GM21526 (cell line): ENCODE data around the gene GALNT18.

Experiments used
- ATAC-seq: cut with Tn5 transposase; IDR thresholded peaks from one replicate; pipeline ENCODE4 v1.9.1; 2021; ENCODE audit warnings: moderate library complexity; ENCODE audit not compliant: unreplicated experiment, low FRiP score

The GALNT18 gene

DNA sequence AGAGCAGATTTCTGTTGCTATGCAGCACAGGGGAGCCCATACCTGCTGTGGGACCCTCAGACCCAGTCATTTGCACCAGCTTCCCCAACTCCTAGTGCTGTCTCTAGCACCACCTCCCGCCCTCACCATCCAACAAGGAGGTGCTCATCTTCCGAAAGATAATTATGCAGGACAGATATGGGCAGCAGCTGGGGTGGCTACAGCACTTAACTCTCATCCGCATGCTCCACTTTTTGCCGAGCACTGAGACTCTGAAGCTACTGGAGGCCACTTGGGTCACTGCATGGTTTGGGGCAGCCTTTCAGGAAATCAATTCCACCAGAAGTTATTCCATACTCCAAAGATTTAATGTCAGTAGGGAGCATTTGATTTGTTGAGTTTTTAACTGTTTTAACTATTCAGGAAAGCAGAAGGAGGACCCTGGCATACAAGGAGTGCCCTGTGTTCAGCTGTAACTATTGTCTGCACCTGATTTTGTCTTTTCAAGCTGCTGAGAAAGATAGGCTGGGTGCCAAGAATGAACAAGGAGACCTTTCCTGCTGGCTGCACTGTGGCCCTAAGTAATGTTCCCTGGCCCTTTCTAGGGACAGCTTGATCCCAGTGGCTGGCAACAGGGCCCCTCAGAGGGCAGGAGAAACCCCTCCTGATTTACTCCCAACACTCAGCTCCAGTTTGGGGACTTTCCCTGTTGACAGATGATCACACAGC lies 201.5 kb downstream of the GALNT18 start:
- no peak for ATAC-seq

DNA sequence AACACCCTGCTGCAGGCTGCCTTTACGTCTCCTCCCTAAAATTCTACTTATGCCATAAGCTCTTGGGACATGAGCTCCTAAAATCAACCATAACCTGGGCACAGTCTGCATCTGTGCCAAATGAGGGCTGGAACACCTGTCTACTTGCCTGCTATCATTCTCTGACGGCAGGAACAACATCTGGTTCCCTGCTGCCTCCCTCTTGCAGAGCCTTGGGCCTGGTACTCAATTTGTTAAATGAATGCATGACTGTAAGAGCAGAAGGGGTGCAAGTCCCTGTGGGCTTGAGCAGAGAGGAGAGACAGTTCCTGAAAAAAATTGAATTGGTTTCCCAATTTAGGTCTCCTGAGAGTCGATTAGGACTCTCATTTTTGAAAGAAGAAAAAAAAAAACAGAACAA lies 202.1 kb downstream of the GALNT18 start:
- ATAC-seq, result no peak

DNA sequence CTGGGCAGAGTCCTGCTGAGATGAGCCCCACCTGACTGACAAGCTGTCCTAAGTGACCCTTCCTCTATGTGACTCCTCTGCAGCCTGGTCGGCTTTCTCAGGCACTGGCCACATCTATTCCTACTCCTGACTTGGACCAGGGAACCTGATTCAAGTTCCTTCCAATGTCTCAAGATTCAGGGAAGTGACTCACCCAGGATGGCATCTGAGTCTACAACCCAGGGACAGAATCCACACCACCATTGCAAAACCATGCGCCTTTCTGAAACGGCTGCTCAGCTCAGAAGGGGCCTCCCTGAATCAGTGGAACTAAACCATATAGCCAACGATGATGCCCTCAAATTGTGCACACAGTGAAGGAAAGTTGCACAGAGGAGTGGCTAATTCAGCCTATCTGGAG lies 204.9 kb downstream of the GALNT18 start:
- no peak for ATAC-seq

DNA sequence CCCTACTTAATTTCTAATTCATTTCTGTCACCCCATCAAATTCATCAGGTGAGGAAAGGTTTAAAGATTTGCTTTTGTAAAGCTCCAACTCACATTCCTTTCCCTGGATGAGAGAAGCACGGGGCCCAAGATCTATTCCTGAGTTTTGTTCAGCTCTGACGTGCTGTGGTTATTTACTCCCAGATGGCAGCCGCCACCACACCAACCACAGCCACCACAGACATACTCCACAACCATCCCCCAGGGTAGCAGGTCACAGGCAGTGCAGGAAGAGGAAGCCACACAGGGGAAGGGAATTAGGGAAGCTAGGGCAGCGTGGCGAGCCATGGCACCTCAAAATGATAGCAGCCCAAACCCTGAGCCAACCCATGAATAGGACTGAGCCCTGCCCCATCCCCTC lies 205.3 kb downstream of the GALNT18 start:
- no peak for ATAC-seq

DNA sequence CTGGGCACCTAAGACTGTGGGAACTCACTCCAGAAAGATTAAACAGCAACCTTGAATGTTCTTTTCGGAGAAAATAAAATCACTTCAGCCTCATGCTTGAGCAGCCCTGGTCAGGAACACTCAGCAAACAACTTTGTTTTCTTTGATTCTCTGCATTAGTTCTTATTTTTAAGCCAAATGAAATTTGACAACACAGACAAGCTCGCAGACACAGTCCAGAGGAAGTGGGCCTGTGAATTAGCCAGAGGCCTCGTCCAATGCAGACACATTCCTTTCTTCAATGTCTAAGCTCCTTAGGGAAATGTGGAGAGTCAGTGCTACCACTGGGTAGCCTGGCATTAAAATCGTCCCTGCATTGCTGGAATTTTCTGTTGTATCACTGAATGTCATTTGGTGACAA lies 205.9 kb downstream of the GALNT18 start:
- no peak for ATAC-seq

DNA sequence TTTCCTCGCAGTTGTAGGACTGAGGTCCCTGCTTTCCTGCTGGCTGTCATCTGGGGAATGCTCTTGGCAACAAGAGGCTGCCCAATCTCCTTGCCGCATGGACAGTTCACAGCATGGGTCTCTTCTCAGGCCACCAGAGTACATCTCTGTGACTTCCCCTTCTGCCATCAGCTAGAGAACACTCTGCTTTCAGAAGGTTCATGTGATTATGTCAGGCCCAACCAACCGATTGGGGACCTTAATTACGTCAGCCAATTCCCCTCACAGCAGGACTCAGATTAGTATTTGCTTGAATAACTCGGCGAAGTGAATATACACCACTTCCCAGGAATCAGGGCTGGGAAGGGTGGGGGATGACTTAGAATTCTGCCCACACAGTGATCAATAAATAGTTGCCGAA lies 206.8 kb downstream of the GALNT18 start:
- ATAC-seq, result no peak

DNA sequence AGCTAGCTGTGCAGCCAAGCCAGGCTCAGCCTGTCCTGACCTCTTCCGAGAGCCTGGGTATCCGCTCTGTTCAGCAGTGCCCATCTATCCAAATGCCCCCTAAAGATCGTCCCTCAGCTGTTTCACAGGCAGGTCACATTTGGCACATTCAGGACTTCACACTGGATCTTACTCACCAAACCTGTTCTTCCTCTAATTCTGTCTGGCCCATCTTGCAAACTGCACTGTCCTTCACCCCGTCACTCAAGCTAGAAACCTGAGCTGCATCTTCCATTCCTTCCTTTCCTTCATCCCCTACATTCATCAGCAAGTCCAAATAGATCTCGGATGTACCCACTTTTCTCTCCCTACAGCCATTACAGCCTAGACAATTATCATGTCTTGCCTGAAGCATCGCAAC lies 208.0 kb downstream of the GALNT18 start:
- no peak for ATAC-seq

DNA sequence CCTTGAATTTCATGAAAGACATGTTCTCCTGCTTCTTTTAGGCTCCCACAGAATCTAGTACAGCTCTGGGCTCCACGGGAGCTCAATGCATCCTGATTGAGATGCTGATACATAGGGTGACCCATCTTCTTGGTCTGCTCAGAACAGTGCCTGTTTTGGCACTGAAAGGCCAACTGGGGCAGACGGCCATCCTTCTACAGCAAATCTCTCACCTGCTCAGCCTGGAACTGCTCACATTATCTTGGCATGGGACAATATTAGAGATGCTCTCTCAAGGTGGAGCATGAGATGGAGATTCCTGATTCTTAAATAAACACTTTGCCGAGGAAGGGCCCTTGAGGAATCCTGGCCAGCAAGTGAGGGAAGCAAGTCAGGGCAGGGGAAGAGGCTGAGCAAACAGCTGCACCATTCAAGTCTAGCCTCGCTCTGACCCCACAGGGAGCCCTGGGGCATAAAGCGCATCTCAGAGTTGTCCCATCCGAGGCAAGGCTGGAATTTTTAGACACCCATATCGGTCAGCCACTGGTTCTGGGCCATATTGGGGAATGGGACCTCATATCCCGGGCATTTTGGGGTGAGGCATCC lies 210.3 kb downstream of the GALNT18 start:
- ATAC-seq, result no peak

DNA sequence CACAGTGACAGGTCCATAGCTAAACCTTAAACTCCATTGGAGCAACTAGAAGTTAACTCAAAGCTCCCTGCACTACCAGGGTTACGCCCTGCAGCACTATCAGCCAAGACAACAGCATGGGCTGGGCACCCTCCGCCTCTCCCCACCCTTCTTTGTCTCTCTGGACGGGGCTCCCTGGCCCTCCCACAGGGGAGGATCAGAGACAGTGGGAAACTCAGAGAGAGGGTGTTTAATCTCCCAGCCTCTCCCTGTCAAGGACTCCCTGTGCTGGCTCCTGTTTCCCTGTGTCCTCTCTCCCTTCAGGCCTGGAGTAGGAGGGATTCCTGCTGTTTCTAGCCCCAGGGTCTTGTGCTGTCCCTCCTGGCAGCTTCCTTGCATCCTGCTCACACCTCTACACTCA lies 211.9 kb downstream of the GALNT18 start:
- no peak for ATAC-seq

DNA sequence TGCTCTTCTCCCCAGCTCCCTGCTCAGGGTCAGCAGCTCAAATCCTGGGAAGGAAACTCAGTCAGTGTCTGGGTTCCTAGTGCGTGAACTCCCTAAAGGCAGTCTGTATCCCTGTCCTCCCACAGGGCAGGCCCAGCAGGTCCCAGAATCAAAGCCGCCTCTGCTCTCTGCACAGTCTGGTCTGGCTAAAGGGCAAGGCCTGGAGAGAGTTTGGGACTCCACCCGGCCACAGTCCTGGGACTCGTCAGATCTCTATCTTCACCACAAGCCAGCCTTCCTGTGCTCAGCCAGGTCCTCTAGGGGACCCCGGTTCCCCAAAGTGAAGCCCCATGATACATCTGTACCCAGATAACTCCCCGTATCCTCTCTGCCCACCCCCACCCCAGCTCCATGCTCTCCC lies 212.6 kb downstream of the GALNT18 start:
- ATAC-seq, result no peak

DNA sequence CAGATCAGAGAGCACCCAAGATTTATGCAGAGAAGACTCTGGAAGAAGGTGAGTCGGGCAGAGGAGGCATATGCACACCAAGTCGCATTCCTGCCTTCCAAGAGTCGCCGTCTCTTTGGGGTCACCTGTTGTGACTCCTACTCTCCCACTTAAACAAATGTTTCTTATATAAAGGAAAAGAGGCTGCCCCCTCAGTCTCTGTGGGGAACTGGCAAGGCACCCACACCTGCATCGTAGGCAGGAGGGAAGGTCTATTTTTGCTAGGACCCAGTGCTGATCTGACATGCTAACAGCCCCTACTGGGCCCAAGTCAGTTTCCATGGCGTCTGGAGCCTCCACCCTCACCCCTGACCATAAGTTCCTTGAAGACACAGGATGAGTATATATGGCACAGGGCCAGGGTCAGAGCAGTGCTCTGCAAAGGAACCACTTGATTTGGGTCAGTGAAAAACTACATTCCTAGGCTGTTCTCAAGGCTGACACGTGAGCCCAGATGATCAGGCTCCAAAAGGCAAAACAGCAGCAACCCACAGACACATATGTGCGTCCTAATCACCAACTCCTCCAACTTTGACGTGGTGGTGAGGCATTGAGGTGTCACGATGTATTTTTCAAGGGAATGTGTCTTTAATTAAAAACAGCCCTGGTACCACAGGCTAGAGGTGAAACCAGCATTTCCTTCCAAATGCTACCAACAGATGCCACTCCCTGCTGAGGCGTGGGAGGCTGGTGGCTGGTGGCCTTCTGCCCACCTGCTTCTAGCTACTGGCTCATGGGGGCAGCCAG lies 213.2 kb downstream of the GALNT18 start:
- no peak for ATAC-seq

DNA sequence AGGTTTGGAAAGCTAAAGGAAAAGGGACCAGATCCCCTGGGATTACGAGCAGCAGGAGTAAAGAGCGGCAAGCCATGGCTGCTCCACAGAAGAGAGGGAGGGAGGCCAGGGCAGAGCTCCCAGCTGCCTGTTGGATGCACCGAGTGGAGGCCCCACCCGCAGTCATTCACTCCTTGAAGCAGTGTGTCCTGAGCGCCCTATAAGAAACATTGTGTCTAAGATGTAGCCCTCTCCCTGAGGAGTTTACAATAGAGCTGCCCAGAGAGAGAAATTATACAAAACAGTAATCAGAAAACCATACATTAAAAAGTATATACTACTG lies 214.1 kb downstream of the GALNT18 start:
- ATAC-seq, result no peak

DNA sequence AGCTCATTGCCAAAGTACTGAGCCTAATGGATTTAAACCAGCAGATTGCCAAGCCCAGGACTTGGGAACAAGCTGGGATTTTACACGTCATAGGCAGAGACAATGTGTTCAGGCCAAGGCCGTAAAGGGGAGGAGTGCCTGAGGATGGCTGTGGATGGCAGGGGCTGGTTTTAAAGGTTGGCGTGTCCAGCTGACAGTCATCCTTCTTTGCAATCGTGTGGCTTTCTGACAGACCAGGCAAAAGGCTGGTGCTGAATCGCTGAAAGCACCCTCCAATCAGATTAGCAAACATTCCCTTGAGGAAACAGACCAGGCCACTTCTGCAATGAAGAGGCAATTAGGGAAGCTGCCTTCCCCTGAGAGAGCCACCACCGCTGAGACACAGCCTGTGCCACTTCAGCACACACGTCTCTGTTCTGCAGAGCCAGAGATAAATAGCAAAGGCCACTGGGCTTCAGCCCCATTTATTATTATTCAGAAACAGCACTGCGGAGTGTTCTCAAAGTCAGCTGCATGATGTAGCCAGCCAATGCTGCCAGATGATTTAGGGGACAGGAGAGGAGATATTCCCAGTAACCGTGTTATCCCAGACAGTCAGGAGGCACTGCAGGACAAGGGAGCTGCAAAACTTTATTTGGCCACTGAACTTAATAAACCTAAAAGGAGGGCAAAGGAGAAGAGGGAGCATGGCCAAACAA lies 214.6 kb downstream of the GALNT18 start:
- ATAC-seq, result no peak

DNA sequence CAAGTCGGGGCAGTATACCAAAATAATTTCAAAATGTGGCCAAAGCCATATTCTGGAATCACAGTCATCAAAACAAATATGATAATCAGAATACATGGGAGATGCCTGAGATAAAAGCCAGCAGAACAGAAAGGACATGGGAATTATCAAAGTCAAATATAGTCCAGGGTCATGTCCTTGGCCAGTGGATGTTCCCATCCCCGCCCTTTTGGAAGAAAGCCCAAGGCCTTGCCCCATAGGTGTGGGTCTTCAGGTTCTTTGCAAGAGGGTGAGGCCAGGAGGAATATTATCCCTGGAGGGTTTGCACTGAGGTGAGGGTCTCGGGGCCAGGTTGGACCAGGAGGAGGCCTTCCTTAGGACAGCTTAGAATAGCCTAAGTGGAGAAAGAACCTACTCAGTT lies 215.2 kb downstream of the GALNT18 start:
- ATAC-seq, result no peak

DNA sequence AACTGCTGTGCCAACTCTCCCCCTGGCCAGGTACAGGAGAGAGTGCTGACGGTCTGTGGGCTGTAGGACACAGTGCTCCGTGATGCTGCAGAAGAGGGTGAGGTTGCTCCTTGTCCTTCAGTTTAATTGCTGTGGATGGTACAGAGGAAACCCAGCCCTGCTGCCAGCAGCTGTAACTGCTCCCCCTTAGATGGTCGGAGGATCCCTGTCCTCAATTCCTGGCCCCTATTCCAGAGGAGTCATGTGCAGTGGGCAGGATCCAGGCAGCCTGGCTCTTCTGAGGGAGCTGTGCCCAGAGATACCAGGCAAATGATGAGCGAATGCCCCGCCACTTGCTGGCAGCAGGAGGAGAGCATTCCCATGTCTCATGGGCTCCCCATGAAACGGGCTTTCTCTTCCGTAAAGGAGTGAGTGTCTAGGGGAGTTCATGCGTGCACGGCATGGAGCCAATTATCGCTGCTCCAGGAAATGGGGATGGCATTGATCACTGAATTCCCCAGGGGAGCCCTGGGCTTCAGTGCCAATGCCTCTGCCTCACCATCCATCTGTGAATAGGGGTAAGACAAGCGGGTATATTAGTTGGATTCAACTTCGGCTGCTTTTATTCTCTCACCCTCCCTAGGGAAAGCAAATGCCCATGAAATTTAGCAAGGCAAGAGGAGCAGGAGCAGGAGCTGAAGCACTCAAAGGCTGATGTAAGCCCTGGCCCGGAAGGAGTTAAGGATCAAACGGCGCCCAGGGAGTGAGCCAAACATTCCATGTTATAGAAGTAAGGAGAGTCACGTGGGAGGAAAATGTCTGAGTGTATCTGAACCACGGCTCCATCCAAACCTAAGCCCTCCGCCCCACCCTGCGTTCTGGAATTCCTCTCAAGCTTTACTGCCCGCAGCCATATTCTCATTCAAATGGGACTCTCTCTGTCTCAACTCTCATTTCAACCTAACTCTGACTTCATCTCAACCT lies 217.8 kb downstream of the GALNT18 start:
- ATAC-seq, result no peak

DNA sequence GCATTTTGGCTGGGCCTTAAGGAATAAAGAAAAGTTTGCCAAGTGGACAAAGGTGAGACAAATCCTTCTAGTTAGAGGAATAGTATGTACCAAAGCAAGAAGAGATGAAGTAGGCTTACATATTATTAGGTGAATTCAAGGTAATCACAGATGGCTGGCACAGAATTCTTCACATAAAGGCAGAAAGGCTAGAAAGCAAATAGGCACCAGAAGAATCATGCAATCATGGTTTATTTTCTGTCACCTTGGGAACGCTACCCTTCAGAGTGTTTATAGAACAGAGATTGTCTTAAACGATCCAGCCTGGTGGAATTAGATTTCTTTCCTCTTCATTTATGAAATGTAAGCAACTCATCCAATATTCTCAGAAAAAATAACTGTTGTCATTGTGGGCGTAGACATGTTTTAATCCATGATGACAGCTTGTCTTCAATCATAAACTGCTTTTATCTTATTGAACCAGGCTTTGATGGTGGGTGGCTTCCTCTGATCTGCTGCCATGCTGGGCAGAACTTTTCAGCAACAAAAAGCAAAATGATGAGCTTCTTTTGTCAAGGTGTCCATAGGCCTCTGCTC lies 219.8 kb downstream of the GALNT18 start:
- ATAC-seq, result no peak

DNA sequence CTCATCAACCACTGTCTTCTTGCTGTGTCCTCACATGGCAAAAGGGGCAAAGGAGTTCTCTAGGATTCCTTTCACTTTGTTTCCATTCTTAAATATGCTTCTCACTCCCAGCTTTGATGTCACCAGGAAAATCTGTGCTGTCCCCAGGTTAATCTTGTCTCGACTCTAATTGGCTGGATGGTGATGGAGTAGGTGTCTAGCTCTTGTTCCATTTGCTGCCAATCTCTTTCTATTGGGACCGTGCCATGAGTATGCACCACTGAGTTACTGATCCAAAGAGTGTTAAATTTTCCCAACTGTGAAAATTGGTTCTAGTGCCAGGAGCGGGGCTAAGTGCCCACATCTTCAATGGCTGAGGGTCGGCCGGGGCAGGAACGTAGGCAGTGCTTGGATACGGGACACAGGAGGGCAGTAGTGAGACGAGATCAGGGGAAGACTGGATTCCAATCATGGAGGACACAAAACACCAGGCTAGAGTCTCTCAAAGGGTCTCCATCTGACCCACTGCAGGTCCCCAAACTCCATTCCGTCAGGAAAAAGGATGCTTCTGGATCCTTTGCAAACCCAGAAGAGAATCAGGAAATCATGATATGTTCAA lies 221.1 kb downstream of the GALNT18 start:
- no peak for ATAC-seq

DNA sequence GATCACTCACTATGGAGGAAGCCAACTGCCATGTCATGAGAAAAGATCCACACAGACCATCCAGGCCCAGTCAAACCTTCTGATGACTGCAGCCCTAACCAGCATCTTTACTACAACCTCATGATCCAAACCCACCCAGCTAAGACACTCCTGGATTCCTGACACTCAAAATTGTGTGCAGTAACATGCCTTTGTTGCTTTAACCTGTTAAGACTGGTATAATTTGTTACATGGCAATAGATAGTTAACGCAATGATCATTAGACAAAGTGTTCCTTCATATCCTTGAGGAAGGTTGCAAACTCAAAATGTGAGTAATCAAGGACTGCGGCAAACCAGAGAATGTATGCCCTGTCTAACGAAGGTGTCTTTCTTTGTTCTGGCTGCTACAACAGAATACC lies 221.7 kb downstream of the GALNT18 start:
- ATAC-seq, result no peak

DNA sequence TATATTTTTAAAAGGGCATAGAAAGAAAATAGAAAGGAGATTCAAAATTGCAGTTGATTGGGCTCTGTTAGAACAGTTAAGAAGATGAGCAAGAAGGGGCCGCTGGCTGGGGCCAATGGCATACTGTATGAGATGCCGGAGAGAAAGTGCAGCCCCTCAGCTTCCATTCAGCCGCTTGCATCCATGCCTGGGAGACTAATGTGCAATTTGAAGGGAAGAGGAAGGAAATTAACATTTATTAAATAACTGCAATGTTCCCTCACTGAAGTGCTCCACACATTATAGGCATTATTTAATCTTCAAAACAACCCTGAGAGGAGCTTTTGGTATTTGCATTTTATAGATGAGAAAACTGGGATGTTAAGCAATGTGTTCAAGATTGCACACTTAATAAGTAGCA lies 224.0 kb downstream of the GALNT18 start:
- no peak for ATAC-seq

DNA sequence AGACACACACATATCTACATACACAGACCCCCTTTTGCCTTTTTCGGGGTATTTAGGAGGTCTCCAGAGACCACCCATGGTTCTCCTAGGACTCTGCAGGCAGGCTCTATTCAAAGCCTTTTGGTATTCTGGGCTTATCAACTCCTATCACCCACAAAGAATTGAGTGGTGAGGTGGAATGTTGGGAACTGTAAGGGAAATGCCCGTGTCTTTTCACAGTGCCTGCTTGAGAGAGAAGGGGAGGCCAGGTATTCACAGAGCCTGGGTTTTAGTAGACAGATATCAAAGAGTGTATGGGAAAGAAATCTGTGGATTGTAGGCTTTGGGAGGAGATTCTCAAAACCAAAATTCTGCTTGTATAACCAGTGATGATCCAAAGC lies 224.8 kb downstream of the GALNT18 start:
- ATAC-seq, result no peak
